GM23248 (cell line): ENCODE data around the gene OSR1. TPM values are rescaled to one million over a fixed set of nuclear protein-coding genes. Genes with fewer than 3 reads are reported as not detected.

ENCODE experiments used
- DNase-seq: peaks from one replicate; pipeline ENCODE4 v3.0.0-alpha.2; 2015
- H2AFZ ChIP-seq: fragments of 200-600 bp; sonication (generic); 2 replicates; pipeline ENCODE4 v1.6.1; 2016; ENCODE audit warnings: antibody characterized with exemption
- H3F3A ChIP-seq: fragments of 200-600 bp; sonication (generic); 2 replicates; pipeline ENCODE4 v1.6.1; 2016; ENCODE audit warnings: mild to moderate bottlenecking, antibody characterized with exemption, mixed run types; ENCODE audit not compliant: insufficient read depth
- H3K27ac ChIP-seq: fragments of 200-600 bp; sonication (generic); 2 replicates; pipeline ENCODE4 v1.5.1; 2016; ENCODE audit warnings: mild to moderate bottlenecking
- H3K27me3 ChIP-seq: fragments of 200-600 bp; sonication (generic); replicated peaks from 2 replicates; pipeline ENCODE4 v1.6.1; 2016; ENCODE audit warnings: mild to moderate bottlenecking; ENCODE audit not compliant: insufficient read depth
- H3K36me3 ChIP-seq: fragments of 200-600 bp; sonication (generic); 2 replicates; pipeline ENCODE4 v1.6.1; 2016; ENCODE audit warnings: low read depth, mild to moderate bottlenecking
- H3K4me1 ChIP-seq: fragments of 200-600 bp; sonication (generic); 2 replicates; pipeline ENCODE4 v1.6.1; 2016; ENCODE audit warnings: mild to moderate bottlenecking; ENCODE audit not compliant: insufficient read depth
- H3K4me2 ChIP-seq: fragments of 200-600 bp; sonication (generic); one replicate; pipeline ENCODE4 v1.6.1; 2016; ENCODE audit warnings: mild to moderate bottlenecking; ENCODE audit not compliant: unreplicated experiment
- H3K4me3 ChIP-seq: fragments of 200-600 bp; sonication (generic); 2 replicates; pipeline ENCODE4 v1.5.1; 2016; ENCODE audit warnings: mild to moderate bottlenecking
- H3K79me2 ChIP-seq: fragments of 200-600 bp; sonication (generic); 2 replicates; pipeline ENCODE4 v1.6.1; 2016; ENCODE audit warnings: mild to moderate bottlenecking; ENCODE audit not compliant: insufficient read depth
- H3K9ac ChIP-seq: fragments of 200-600 bp; sonication (generic); 2 replicates; pipeline ENCODE4 v1.6.1; 2016; ENCODE audit warnings: mild to moderate bottlenecking
- H3K9me2 ChIP-seq: fragments of 200-600 bp; sonication (generic); 2 replicates; pipeline ENCODE4 v1.6.1; 2016; ENCODE audit warnings: mixed run types, mild to moderate bottlenecking, moderate library complexity; ENCODE audit not compliant: insufficient read depth
- H3K9me3 ChIP-seq: fragments of 200-600 bp; sonication (generic); one replicate; pipeline ENCODE4 v1.6.1; 2017; ENCODE audit warnings: low read depth
- H4K20me1 ChIP-seq: fragments of 200-600 bp; sonication (generic); 2 replicates; pipeline ENCODE4 v1.6.0; 2016; ENCODE audit not compliant: insufficient read depth
- EZH2 ChIP-seq: fragments of 200-600 bp; sonication (generic); IDR thresholded peaks from 2 replicates; pipeline ENCODE4 v1.6.1; 2018; ENCODE audit warnings: antibody characterized with exemption, mild to moderate bottlenecking; ENCODE audit not compliant: insufficient read depth, poor library complexity, severe bottlenecking
- EZH2phosphoT487 ChIP-seq: fragments of 200-600 bp; sonication (generic); IDR thresholded peaks from 2 replicates; pipeline ENCODE4 v1.6.1; 2018; ENCODE audit warnings: antibody characterized with exemption, moderate library complexity, mild to moderate bottlenecking, low read depth; ENCODE audit not compliant: insufficient read depth
- WGBS, 2 experiments: methylation state at CpG; one replicate each; pipeline ENCODE4 v1.1.6; 2015 to 2017; ENCODE audit warnings: low lambda C conversion rate in 2 of 2, low coverage in 1 of 2; ENCODE audit errors: missing lambda C conversion rate in 2 of 2; 5-methylcytosine and 5-hydroxymethylcytosine counted together
- in situ Hi-C: fragments of 300-500 bp; cut with MboI; formaldehyde crosslinking; loops from 2 replicates; pipeline ENCODE4 v1.15.0; 2020
- polyA plus RNA-seq: library from polyadenylated mRNA; unstranded; fragments of >200 nt; fragmentation: Nextera tagmentation; extraction: Ambion mirVana; gene quantifications from 2 replicates; pipeline ENCODE4 v1.2.1, GENCODE V29; 2016
- total RNA-seq: library from RNA; depleted of rRNA; stranded (reverse); fragments of >200 nt; shearing (Covaris generic); gene quantifications from 2 replicates; pipeline ENCODE4 v1.2.3, GENCODE V29; 2014

Gene OSR1
- total and polyA plus RNA-seq, 2 experiments from 2014 or later, result 16.9 to 21.1 TPM

- no peak for TF ChIP-seq EZH2phosphoT487
- no peak for TF ChIP-seq EZH2
- Histone ChIP-seq H3K9ac (no peak overlapping the region), H4K20me1 (no peaks in the 10 kb centered on the region), H3K9me3 (no peaks in the 10 kb centered on the region), H3K9me2 (no peaks in the 10 kb centered on the region; the same call in 1 of the 2 replicates), H3K27me3 (no peaks in the 10 kb centered on the region), H3K4me3 (no peak overlapping the region), H3K79me2 (peaks cover 37% of the 10 kb centered on the region), H3K36me3 (no peaks in the 10 kb centered on the region), H3K27ac (no peak overlapping the region), H3K4me2 (no peak overlapping the region), H3K4me1 (peaks cover 8% of the 10 kb centered on the region; the same call in 1 of the 2 replicates), H2AFZ (no peak overlapping the region), H3F3A (0 out of 2 replicates have a peak, but pooled peaks cover 14% of the 10 kb centered on the region)
- WGBS, 2 experiments, result 71 to 72% methylated on average over 45 to 47 of the region's 47 CpGs
- in situ Hi-C loops, result loop anchor here (10.0 kb wide), 2 partner anchors 455 to 915 kb away; no protein-coding TSS in a partner anchor
- DNase-seq, result peak; percentile 39
Observed at GRCh38 chr2:19349911-19350677, 8.3 kb downstream of the OSR1 start.

DNA sequence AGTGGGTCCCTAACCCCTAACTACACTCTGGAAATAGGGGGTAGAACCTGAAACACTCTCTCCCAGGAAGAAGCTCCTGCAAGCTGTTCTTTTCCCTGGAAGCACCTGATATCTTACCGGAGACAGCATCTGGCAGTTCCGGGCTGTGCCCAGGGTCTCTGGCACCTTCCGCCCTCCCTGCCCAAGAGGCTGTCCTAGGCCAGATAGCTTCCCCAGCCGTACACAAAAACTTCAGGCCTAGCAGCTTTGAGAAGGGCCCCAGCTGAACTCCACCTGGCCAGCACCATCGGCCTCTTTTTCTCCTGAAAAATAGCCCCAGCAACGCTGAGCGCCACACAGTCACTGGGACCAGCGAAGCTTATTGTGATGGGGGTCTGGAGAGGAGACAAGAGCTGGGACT is 9.7 kb downstream of the OSR1 start:
- WGBS, 2 experiments, result 45 to 49% methylated on average over 8 of the region's 8 CpGs
- no peaks in the 10 kb centered on the region for H3K9me3 ChIP-seq
- H4K20me1 ChIP-seq, result no peaks in the 10 kb centered on the region
- no peak for DNase-seq
- 0 out of 2 replicates have a peak, but pooled peaks cover 14% of the 10 kb centered on the region for H3F3A ChIP-seq
- peak overlapping the region; percentile 86; the same call in 1 of the 2 replicates for H3K27ac ChIP-seq
- H3K4me3 ChIP-seq, result peak overlapping the region; percentile 87
- no peak for TF ChIP-seq EZH2
- no peaks in the 10 kb centered on the region; the same call in 1 of the 2 replicates for H3K9me2 ChIP-seq
- in situ Hi-C loops, result no loop called here
- no peaks in the 10 kb centered on the region for H3K27me3 ChIP-seq
- no peak overlapping the region for H3K9ac ChIP-seq
- peaks cover 5% of the 10 kb centered on the region; the same call in 1 of the 2 replicates for H3K4me1 ChIP-seq
- H2AFZ ChIP-seq, result no peak overlapping the region
- no peaks in the 10 kb centered on the region for H3K36me3 ChIP-seq
- H3K79me2 ChIP-seq, result peaks cover 23% of the 10 kb centered on the region
- H3K4me2 ChIP-seq, result no peak overlapping the region

DNA sequence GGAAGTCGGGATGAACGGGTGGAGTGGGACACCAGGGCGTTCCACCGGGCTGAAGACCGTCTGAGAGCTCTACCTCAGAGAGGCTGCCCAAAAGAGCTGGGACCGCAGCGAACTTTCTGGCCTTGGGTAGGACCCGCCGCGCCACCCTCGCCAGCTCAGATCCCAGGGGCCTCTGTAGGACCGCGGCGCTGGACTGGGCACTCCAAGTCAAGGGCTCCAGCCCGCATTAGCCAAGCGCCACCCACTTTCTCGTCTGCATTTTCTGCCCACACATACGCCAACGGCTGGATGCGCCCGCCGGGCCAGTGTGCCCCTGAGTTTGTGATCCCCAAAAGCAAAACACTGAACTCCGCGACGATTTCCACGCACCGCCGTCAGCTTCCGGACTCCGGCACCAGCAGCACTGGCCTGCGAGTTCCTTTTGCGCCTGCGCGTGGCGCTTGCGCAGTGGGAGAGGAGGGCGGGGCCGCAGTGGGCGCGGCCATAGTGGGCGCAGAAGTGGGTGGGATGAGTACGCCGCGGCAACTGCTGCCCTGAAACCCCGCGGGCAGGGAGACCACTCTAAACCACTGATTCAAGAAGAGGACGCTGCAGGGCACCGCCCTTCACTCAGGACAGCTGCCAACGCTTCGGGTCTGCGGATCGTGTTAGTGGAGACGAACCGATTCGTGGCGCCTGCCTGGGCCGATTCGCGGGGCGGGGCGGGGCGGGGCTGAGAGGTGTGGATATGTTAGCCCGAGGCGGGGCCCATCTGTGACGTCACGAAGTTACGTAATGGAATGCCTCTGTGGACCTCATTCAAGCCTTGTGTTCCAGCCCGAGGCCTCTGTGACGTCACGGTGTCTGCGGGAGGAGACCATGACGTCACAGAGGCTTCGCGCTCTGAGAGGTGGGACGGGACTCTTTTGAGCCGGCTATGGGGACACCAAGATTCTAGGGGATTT is 10.5 kb downstream of the OSR1 start:
- Histone ChIP-seq H3K9ac (peak overlapping the region; percentile 95), H3K27ac (peak overlapping the region; percentile 86), H3K36me3 (no peaks in the 10 kb centered on the region), H3K9me3 (no peaks in the 10 kb centered on the region), H3K4me3 (peak overlapping the region; percentile 87), H3K79me2 (peaks cover 15% of the 10 kb centered on the region), H3K27me3 (no peaks in the 10 kb centered on the region), H3K9me2 (no peaks in the 10 kb centered on the region; the same call in 1 of the 2 replicates), H3K4me2 (peak overlapping the region; percentile 90), H3F3A (0 out of 2 replicates have a peak, but pooled peaks cover 14% of the 10 kb centered on the region), H2AFZ (peak overlapping the region; percentile 75), H3K4me1 (peaks cover 5% of the 10 kb centered on the region; the same call in 1 of the 2 replicates), H4K20me1 (no peaks in the 10 kb centered on the region)
- in situ Hi-C loops, result no loop called here
- DNase-seq, result peak; percentile 97
- TF ChIP-seq EZH2phosphoT487 (no peak), EZH2 (no peak)
- 1% methylated on average over 66 to 72 of the region's 76 CpGs for WGBS, 2 experiments

DNA sequence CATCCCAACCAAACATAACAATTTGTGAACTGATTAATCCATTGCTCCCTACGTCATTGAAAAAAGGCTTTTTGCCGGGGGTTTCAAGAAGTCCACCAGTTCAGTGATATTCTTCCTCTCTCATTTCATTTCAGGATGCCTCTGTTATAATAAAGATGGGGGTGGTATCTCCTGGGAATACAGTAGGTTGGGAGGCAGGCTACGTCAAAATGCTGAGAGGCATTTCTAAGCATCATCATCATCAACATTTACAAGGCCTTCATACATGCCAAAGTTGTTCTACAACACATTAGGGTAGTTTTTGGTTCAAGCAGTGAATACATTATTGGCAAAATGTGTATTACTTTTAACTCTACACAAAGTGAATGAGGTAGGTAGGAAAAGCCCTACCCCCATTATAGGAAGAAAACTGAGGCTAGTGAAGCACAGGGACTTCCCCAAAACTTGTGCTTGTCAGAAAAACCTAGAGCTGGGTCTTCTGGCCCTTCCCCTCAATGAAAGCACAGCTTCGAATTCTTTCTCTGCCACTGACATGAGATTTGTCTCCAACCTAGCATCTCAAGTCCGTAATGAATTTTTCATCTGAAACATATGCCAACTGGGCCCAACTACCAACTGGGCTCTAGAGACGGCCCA is 11.3 kb downstream of the OSR1 start:
- Histone ChIP-seq H3K9ac (peak overlapping the region; percentile 95), H3F3A (0 out of 2 replicates have a peak, but pooled peaks cover 14% of the 10 kb centered on the region), H3K36me3 (no peaks in the 10 kb centered on the region), H3K9me3 (no peaks in the 10 kb centered on the region), H3K9me2 (no peaks in the 10 kb centered on the region; the same call in 1 of the 2 replicates), H3K4me1 (peaks cover 5% of the 10 kb centered on the region; the same call in 1 of the 2 replicates), H3K79me2 (peaks cover 12% of the 10 kb centered on the region), H2AFZ (peak overlapping the region; percentile 75), H3K4me2 (peak overlapping the region; percentile 90), H3K27me3 (no peaks in the 10 kb centered on the region), H4K20me1 (no peaks in the 10 kb centered on the region), H3K27ac (peak overlapping the region; percentile 86), H3K4me3 (peak overlapping the region; percentile 87)
- TF ChIP-seq EZH2 (no peak), EZH2phosphoT487 (no peak)
- DNase-seq, result no peak
- in situ Hi-C loops, result no loop called here
- WGBS, 2 experiments, result 33 to 35% methylated on average over 6 of the region's 6 CpGs
